Neural crest cell (in vitro differentiated cells): ENCODE results near the gene SMARCC1. TPM values are rescaled to one million over a fixed set of nuclear protein-coding genes. Genes with fewer than 3 reads are reported as not detected.

Experiments used
- DNase-seq: peaks from one replicate; pipeline ENCODE4 v3.0.0; 2021; ENCODE audit warnings: low read depth, mixed read lengths, low spot score
- H3K27ac Mint-ChIP-seq: one replicate; pipeline ENCODE4 v1.8.0; 2021; ENCODE audit warnings: mild to moderate bottlenecking, mixed read lengths; ENCODE audit not compliant: unreplicated experiment
- H3K27me3 Mint-ChIP-seq: 2 replicates; pipeline ENCODE4 v1.8.0; 2021; ENCODE audit warnings: low read depth, mild to moderate bottlenecking, mixed read lengths
- H3K36me3 Mint-ChIP-seq: 2 replicates; pipeline ENCODE4 v1.8.0; 2021; ENCODE audit warnings: low read depth, mild to moderate bottlenecking, mixed read lengths
- H3K4me1 Mint-ChIP-seq: 2 replicates; pipeline ENCODE4 v1.8.0; 2021; ENCODE audit warnings: mixed read lengths
- H3K4me3 Mint-ChIP-seq: one replicate; pipeline ENCODE4 v1.8.0; 2021; ENCODE audit warnings: mild to moderate bottlenecking, mixed read lengths
- H3K9me3 Mint-ChIP-seq: 2 replicates; pipeline ENCODE4 v1.8.0; 2021; ENCODE audit warnings: mixed read lengths
- CTCF ChIP-seq: fragments of 200-600 bp; sonication (generic); conservative IDR thresholded peaks from 2 replicates; pipeline ENCODE4 v1.5.0; 2021; ENCODE audit warnings: antibody characterized with exemption, mild to moderate bottlenecking
- total RNA-seq: library from RNA; stranded (reverse); gene quantifications from 2 replicates; pipeline ENCODE4 v1.2.1, GENCODE V29; 2021

Gene SMARCC1
- total RNA-seq, 1 donor from 2014 or later = 281 TPM

GRCh38 chr3:47780741-47781684 lies 680 bp downstream of the SMARCC1 start:
- peaks cover 6% of the 10 kb centered on the region for H3K36me3 Mint-ChIP-seq
- peak; percentile 54 for DNase-seq
- peak overlapping the region; percentile 99 for H3K27ac Mint-ChIP-seq
- no peak for TF ChIP-seq CTCF
- H3K27me3 Mint-ChIP-seq = peaks cover 3% of the 10 kb centered on the region
- H3K9me3 Mint-ChIP-seq = no peaks in the 10 kb centered on the region
- H3K4me1 Mint-ChIP-seq = peaks cover 27% of the 10 kb centered on the region
- peak overlapping the region; percentile 96 for H3K4me3 Mint-ChIP-seq

- DNase-seq = no peak
- H3K27me3 Mint-ChIP-seq = peaks cover 3% of the 10 kb centered on the region
- TF ChIP-seq CTCF = no peak
- H3K27ac Mint-ChIP-seq = no peak overlapping the region
- no peak overlapping the region for H3K4me3 Mint-ChIP-seq
- H3K4me1 Mint-ChIP-seq = peaks cover 30% of the 10 kb centered on the region
- H3K9me3 Mint-ChIP-seq = no peaks in the 10 kb centered on the region
- H3K36me3 Mint-ChIP-seq = peaks cover 6% of the 10 kb centered on the region
Observed at GRCh38 chr3:47778746-47779145, 2.9 kb downstream of the SMARCC1 start.

- DNase-seq = no peak
- TF ChIP-seq CTCF = no peak
- Mint-ChIP-seq H3K9me3 (no peaks in the 10 kb centered on the region), H3K27me3 (no peaks in the 10 kb centered on the region), H3K27ac (no peak overlapping the region), H3K4me1 (peaks cover 5% of the 10 kb centered on the region), H3K36me3 (peaks cover 12% of the 10 kb centered on the region), H3K4me3 (no peak overlapping the region)
Observed at GRCh38 chr3:47772788-47773187, 8.9 kb downstream of the SMARCC1 start.

GRCh38 chr3:47772047-47772446 lies 9.6 kb downstream of the SMARCC1 start:
- Mint-ChIP-seq H3K4me1 (peaks cover 5% of the 10 kb centered on the region), H3K27me3 (no peaks in the 10 kb centered on the region), H3K36me3 (peaks cover 12% of the 10 kb centered on the region), H3K9me3 (no peaks in the 10 kb centered on the region), H3K27ac (no peak overlapping the region), H3K4me3 (no peak overlapping the region)
- DNase-seq = no peak
- TF ChIP-seq CTCF = no peak

- DNase-seq = no peak
- Mint-ChIP-seq H3K9me3 (no peaks in the 10 kb centered on the region), H3K4me3 (no peak overlapping the region), H3K36me3 (peaks cover 11% of the 10 kb centered on the region), H3K27ac (no peak overlapping the region), H3K4me1 (peaks cover 3% of the 10 kb centered on the region), H3K27me3 (no peaks in the 10 kb centered on the region)
- TF ChIP-seq CTCF = no peak
Observed at GRCh38 chr3:47766186-47766585, 15.5 kb downstream of the SMARCC1 start.
